GM19324 (cell line): ENCODE results near the gene ADAMTS20.

Source experiments
- ATAC-seq: cut with Tn5 transposase; IDR thresholded peaks from one replicate; pipeline ENCODE4 v1.9.1; 2021; ENCODE audit warnings: mild to moderate bottlenecking, moderate library complexity; ENCODE audit not compliant: unreplicated experiment, low FRiP score

Gene ADAMTS20

GRCh38 chr12:43482311-43483085 is 69.5 kb downstream of the ADAMTS20 start:
- no peak for ATAC-seq

- no peak for ATAC-seq
Observed at GRCh38 chr12:43480591-43480990, 71.4 kb downstream of the ADAMTS20 start.

- ATAC-seq, result no peak
Observed at GRCh38 chr12:43462741-43463140, 89.3 kb downstream of the ADAMTS20 start.

- ATAC-seq, result no peak
Observed at GRCh38 chr12:43462080-43462479, 89.9 kb downstream of the ADAMTS20 start.

GRCh38 chr12:43459285-43459684 is 92.7 kb downstream of the ADAMTS20 start:
- ATAC-seq, result no peak

- no peak for ATAC-seq
Observed at GRCh38 chr12:43453761-43454160, 98.2 kb downstream of the ADAMTS20 start.

GRCh38 chr12:43444940-43445564 is 107.0 kb downstream of the ADAMTS20 start:
- no peak for ATAC-seq

GRCh38 chr12:43436597-43436996 is 115.4 kb downstream of the ADAMTS20 start:
- ATAC-seq, result no peak

- ATAC-seq, result no peak
Observed at GRCh38 chr12:43434614-43435013, 117.4 kb downstream of the ADAMTS20 start.

GRCh38 chr12:43428088-43428600 is 123.9 kb downstream of the ADAMTS20 start:
- no peak for ATAC-seq

- ATAC-seq, result no peak
Observed at GRCh38 chr12:43425361-43425760, 126.6 kb downstream of the ADAMTS20 start.

- ATAC-seq, result no peak
Observed at GRCh38 chr12:43416981-43417380, 135.0 kb downstream of the ADAMTS20 start.

GRCh38 chr12:43407816-43408645 is 144.0 kb downstream of the ADAMTS20 start:
- ATAC-seq, result no peak

GRCh38 chr12:43406801-43407200 is 145.2 kb downstream of the ADAMTS20 start:
- no peak for ATAC-seq

- ATAC-seq, result no peak
Observed at GRCh38 chr12:43402436-43402835, 149.6 kb downstream of the ADAMTS20 start.

GRCh38 chr12:43401096-43401495 is 150.9 kb downstream of the ADAMTS20 start:
- no peak for ATAC-seq

- ATAC-seq, result no peak
Observed at GRCh38 chr12:43396671-43397070, 155.3 kb downstream of the ADAMTS20 start.

GRCh38 chr12:43392116-43392515 is 159.9 kb downstream of the ADAMTS20 start:
- no peak for ATAC-seq

- ATAC-seq, result no peak
Observed at GRCh38 chr12:43381879-43382278, 170.1 kb downstream of the ADAMTS20 start.

GRCh38 chr12:43378448-43378847 is 173.6 kb downstream of the ADAMTS20 start:
- no peak for ATAC-seq

- ATAC-seq, result no peak
Observed at GRCh38 chr12:43370263-43370662, 181.7 kb downstream of the ADAMTS20 start.
